Measurements from ENCODE around the gene SMIM10L1.

DNA sequence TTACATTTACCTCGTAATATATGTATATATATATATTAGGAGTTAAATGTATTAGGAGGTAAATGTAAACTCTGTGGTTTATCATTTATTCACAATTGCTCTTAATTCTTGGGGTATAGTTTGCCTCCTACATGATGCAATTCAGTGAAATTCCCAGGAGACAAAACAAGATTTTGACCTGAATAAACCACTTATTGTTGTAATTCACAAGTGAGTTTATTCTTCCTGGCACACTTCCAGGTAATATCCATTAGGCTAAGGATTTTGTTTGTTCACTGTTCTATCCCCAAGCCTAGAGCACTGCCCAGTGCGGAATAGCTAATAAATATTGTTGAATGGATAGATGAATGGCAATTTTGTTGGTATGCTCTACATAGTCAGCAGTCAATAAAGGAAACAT is 3.0 kb downstream of the SMIM10L1 start:
- TF ChIP-seq GATA3 (IDR thresholded peaks at IDR 0.05; ENCODE audit: low read depth, low read length), result no peak
- no peak for TF ChIP-seq GATA2 (IDR thresholded peaks at IDR 0.05; ENCODE audit: low read depth, low read length)
